GM18502 (cell line): ENCODE measurements around the gene CLP1.
"Not testable (repeated sequence)": the region's sequence is repeated elsewhere in the genome, so short reads cannot be mapped to it uniquely, and the experiment has no call there.

ENCODE experiments used
- ATAC-seq: cut with Tn5 transposase; IDR thresholded peaks from one replicate; pipeline ENCODE4 v1.9.1; 2021; ENCODE audit warnings: mild to moderate bottlenecking; ENCODE audit not compliant: unreplicated experiment, poor library complexity

Gene CLP1

GRCh38 chr11:57640068-57640800 lies 17.3 kb upstream of the CLP1 start:
- no peak for ATAC-seq

GRCh38 chr11:57641011-57641807 lies 16.4 kb upstream of the CLP1 start:
- no peak for ATAC-seq

- no peak for ATAC-seq
These were observed 13.8 kb upstream of the CLP1 start for GRCh38 chr11:57643802-57644201.

- peak; percentile 77 for ATAC-seq
These were observed 12.5 kb upstream of the CLP1 start for GRCh38 chr11:57644748-57645688.

GRCh38 chr11:57645689-57646085 lies 11.9 kb upstream of the CLP1 start:
- no peak for ATAC-seq

GRCh38 chr11:57646194-57646798 lies 11.3 kb upstream of the CLP1 start:
- ATAC-seq: no peak

- no peak for ATAC-seq
These were observed 10.7 kb upstream of the CLP1 start for GRCh38 chr11:57646799-57647303.

- no peak for ATAC-seq
These were observed 10.2 kb upstream of the CLP1 start for GRCh38 chr11:57647372-57647771.

GRCh38 chr11:57647960-57648800 lies 9.4 kb upstream of the CLP1 start:
- no peak for ATAC-seq

GRCh38 chr11:57648801-57649735 lies 8.5 kb upstream of the CLP1 start:
- no peak for ATAC-seq

GRCh38 chr11:57649826-57650738 lies 7.5 kb upstream of the CLP1 start, which contains the start of gene YPEL4:
TSS of gene YPEL4 (minus strand) at chr11:57649912. CDS start at chr11:57647107, 2,805 bp downstream.
- ATAC-seq: peak; percentile 44

GRCh38 chr11:57650739-57651090 lies 6.8 kb upstream of the CLP1 start:
- no peak for ATAC-seq

GRCh38 chr11:57651408-57651807 lies 6.2 kb upstream of the CLP1 start:
- no peak for ATAC-seq

- not testable (repeated sequence) for ATAC-seq
These were observed 5.3 kb upstream of the CLP1 start for GRCh38 chr11:57652230-57652629.

GRCh38 chr11:57652662-57653061 lies 4.9 kb upstream of the CLP1 start:
- ATAC-seq: no peak

- no peak for ATAC-seq
These were observed 4.4 kb upstream of the CLP1 start for GRCh38 chr11:57653163-57653562.

- ATAC-seq: no peak
These were observed 723 bp upstream of the CLP1 start for GRCh38 chr11:57656885-57657193.
